Stimulated activated naive CD4-positive, alpha-beta T cell (primary cell): Measurements from ENCODE around the gene EPHA1.

Experiments used
- DNase-seq, 6 experiments: peaks; one replicate each; lab custom pipeline; 2025; lab: John Stamatoyannopoulos, UW

Gene EPHA1

DNA sequence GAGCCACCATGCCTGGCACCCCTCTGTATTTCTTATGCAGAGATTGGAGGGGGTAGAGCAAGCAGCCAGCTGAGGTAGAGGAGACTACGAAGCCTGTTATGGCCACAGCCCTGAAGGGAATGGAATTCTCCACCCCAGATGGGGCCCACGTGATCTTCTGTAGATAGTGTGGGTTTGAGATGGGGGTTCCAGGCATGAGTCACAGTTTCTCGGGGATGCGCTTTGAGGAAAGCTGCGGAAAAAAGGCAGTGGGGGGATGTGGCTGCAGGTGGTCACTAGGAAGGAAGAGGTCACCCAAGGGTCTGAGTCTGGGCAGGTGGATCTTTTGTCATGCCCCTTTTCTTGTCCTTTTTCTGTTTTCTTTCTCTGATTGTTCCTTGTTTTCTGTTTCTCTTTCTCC, 57.6 kb downstream of the EPHA1 start:
- DNase-seq, result no peak

DNA sequence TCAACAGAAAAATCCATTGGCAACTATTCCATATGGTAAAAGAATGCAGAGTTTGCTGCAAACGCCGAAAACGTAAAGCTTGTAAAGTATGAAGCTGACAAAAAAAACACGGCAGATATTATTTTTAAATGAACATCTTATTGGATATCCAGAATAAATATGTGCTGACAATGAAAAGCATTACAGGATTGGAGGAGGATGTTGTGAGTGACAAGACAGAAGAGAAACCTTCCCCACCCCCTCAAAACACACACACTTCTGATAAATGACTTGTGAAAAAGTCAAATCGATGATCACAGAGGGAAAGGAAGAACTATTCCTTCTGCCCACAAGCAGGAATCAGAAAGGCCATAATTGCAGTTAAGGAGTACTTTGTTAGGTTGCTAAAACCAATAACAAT, 60.7 kb downstream of the EPHA1 start:
- no peak for DNase-seq

DNA sequence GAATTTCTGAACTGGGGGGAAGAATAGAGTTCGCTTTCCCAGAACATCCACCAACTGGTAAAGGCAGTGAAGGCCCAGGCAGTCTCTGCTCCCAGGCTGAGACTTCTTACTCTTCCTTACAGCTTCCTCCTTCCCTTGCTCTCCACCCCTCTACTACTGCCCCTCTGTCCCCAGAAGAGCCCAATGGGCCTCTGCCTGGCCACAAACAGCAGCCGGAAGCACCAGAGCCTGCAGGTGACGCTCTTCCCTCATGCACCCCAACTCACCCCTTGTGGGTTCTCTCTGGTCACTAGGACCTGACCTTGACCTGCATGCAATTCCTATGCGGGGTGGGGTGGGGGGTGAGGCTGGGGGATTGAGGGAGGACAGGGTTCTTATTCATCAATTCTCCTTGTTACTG, 62.6 kb downstream of the EPHA1 start:
- no peak for DNase-seq

DNA sequence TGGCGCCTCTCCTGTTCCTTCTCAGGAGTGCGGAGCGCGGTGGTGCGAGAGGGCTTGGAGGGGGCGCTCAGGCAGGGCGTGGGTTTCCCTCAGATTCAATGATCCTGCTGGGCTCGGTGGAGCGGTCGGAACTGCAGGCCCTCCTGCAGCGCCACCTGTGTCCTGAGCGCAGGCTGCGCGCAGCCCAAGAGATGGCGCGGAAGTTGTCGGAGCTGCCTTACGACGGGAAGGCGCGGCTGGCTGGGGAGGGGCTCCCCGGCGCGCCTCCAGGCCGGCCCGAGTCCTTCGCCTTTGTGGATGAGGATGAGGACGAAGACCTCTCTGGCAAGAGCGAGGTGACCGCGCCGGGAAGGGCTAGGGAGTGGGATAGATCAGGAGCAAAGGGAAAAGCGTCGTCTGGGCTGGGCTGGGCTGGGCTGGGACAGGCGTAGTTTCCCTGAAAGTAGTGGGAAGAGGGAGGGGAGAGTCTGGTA, 63.2 kb downstream of the EPHA1 start:
- peak; percentile 14 to 52 (median 39) for DNase-seq

DNA sequence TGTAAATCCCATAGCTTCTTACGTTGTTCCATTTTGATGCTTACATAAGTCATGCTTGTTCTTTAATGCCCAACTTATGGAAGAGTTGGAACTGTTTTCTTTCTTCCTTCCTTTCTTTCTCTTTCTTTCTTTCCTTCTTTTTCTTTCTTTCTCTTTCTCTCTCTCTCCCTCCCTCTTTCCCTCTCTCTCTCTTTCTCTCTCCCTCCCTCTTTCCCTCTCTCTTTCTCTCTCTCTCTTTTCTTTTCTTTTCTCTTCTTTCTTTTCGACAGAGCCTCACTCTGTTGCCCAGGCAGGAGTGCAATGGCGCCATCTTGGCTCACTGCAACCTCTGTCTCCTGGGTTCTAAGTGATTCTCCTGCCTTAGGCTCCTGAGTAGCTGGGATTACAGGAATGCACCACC, 65.1 kb downstream of the EPHA1 start:
- DNase-seq, result no peak

DNA sequence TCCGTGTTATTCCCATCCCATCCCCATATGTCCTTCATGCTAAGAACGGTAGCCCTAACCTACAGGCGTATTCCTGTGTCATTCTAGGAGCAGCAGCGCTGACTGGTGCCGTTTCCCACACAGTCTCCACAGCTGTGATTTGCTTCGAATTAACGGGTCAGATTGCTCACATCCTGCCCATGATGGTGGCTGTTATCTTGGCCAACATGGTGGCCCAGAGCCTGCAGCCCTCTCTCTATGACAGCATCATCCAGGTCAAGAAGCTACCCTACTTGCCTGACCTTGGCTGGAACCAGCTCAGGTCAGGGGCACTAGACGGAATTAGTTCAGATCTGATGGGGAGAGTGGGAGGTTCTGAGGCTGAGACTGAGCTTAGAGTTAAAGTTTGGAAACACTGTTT, 66.8 kb downstream of the EPHA1 start:
- DNase-seq, result no peak
